Esophagus mucosa (tissue), 1 donor: Measurements from ENCODE around the gene KLHL4. TPM values are rescaled to one million over a fixed set of nuclear protein-coding genes. Genes with fewer than 3 reads are reported as not detected.
"Not testable (repeated sequence)": the region's sequence is repeated elsewhere in the genome, so short reads cannot be mapped to it uniquely, and the experiment has no call there.

Experiments
- ATAC-seq: fragments of 200-7000 bp; cut with Tn5 transposase; one replicate; pipeline ENCODE4 v1.9.1; 2020
- total RNA-seq: library from RNA; stranded (reverse); gene quantifications from one replicate; pipeline ENCODE4 v1.2.4, GENCODE V29; 2023
- donor health status: DM: yes; HTN: yes; CAD: no.

Gene KLHL4
- 0.08 TPM for total RNA-seq

DNA sequence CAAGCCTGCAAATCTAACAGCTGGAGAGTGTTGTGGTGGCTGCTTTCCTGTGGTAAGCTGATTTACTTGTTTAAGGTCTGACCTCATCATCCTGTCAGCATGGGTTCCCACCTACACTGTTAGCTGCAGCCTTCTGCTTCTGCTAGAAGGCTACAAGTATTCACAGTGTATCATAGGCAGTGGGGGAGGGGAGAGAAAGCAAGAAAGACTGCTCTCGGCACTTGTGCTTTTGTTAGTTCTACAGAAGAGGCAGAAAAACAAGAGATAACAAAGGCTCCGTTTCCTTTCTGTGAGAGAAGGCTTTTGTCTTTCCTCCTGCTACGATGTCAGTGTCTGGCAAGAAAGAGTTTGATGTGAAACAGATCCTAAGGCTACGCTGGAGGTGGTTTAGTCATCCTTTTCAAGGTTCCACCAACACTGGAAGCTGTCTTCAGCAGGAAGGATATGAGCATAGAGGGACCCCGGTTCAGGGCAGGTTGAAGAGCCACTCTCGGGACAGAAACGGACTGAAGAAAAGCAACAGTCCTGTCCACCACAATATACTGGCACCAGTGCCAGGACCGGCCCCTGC is at the start of gene KLHL4:
TSS of gene KLHL4 (plus strand) at position 232 of the 571 bp plus-strand sequence. CDS start at position 324, 92 bp downstream.
- no peak for ATAC-seq

GRCh38 chrX:87468941-87469340 is 48.7 kb upstream of the KLHL4 start:
- no peak for ATAC-seq

DNA sequence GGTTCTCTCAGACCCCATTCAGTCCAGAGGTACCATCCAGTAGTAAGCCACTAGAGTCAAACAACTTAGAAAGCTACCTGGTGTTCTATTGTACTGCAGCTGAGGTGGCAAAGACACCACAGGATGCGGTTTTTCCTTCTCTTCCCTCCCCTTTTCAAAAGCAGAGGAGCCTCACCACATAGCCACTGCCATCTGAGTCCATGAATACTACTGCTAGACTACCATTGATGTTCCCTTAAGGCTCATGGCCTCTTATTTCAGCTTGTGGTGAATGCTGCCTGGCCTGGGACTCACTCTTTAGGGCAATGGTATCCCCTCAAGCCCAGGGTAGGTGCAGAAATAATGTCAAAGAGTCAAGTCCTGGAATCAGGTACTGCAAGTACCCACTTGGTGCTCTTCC is 41.8 kb upstream of the KLHL4 start:
- ATAC-seq: no peak

DNA sequence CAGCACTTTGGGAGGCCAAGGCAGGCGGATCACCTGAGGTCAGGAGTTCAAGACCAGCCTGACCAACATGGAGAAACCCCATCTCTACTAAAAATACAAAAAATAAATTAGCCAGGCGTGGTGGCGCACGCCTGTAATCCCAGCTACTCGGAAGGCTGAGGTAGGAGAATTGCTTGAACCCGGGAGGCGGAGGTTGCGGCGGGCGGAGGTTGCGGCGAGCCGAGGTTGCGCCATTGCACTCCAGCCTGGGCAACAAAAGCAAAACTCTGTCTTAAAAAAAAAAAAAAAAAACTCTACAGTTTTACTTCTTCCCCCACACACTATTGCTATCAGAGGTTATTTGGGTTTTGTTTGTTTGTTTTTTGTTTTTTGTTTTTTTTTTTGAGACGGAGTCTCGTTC is 38.9 kb upstream of the KLHL4 start:
- ATAC-seq: not testable (repeated sequence)

DNA sequence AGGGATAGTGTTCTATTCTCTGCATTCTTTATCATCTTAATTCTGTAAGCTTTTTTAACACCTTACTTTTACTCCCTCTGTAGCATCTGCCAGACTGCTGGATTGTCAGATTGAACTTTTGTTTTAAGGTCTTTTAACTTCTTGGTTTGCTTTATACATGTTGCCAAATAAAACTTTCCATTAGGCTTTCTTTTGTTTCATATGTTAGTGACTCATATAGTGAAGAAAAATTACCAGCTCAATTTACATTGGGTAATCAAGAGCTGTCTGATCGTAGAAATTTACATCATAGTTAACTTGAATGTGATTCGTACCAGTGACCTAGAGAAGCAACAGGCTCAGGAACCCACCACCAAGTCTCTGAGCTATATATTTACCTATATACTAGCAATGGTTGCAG is 28.5 kb upstream of the KLHL4 start:
- ATAC-seq: no peak

GRCh38 chrX:87515836-87516235 is 1.8 kb upstream of the KLHL4 start:
- no peak for ATAC-seq

- no peak for ATAC-seq
These were observed 883 bp upstream of the KLHL4 start for GRCh38 chrX:87516717-87517121.

GRCh38 chrX:87518504-87518903 is 902 bp downstream of the KLHL4 start:
- no peak for ATAC-seq

DNA sequence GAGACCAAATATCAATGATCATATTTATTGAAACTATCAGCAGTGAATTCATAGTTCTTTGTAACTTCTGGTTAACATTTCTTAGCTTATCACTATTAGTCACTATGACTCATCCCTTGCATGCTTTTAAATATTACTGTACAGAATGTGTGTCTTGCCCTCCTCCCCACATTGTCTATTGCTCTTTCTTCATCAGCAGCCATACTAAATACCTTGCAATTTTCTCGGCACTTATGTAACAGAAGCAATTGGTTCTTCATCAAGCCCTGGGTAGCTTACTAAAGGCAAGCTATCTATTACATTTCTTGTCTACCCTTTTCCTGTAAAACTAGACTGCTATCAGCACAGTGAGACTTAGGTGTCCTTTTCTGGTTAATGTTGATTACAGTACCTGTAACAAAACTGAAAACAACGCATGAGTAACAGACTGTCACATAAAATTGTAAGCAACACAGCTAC is 8.2 kb downstream of the KLHL4 start:
- ATAC-seq: no peak

- ATAC-seq: no peak
These were observed 8.7 kb downstream of the KLHL4 start for GRCh38 chrX:87526281-87526680.

DNA sequence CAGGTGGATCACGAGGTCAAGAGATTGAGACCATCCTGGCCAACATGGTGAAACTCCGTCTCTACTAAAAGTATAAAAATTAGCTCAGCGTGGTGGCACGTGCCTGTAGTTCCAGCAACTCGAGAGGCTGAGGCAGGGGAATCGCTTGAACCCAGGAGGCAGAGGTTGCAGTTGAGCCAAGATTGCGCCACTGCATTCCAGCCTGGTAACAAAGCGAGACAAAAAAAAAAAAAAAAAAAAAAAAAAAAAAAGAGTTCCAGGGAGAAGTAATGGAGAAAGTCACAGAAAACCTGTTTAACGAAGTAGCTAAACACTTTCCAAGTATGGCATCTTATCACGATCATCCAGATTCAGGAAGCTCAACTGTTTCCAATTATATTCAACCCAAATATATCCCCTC is 10.9 kb downstream of the KLHL4 start:
- ATAC-seq: no peak

DNA sequence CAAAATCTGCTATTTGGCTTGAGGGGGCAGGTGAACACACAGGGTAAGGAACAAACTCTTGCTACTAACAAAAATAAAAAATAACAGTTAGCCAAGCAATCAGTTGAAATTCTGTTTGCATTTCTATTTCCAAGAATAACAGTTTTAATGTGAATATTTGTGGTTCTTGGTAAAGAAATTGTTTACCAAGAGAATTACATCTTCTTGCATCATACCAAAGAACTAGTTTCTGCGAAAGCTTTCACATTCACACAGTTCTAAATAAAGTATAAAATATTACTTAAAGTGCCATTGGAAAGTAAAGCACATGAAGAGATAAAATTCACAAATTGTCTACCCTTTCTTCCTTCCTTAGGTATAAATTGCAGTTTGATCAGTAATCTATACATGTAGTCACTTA is 54.4 kb downstream of the KLHL4 start:
- ATAC-seq: no peak

DNA sequence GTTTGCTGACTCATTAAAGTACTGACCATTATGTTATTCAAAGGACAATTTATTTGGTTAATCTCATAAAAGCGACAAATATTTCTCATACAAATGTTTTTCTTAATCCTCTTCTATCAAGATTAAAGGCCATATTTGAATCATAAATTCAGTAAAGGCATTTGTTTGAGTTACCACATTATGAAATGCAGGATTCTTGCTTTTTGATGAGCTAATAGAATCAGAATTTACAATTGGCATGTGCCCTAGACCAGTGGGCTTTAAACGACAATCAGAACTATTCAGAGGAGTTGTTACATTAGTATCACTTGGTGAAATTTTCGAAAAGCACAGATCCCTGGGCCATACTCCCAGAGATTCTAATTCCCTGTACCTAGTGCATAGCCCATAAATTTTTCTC is 55.3 kb downstream of the KLHL4 start:
- no peak for ATAC-seq

DNA sequence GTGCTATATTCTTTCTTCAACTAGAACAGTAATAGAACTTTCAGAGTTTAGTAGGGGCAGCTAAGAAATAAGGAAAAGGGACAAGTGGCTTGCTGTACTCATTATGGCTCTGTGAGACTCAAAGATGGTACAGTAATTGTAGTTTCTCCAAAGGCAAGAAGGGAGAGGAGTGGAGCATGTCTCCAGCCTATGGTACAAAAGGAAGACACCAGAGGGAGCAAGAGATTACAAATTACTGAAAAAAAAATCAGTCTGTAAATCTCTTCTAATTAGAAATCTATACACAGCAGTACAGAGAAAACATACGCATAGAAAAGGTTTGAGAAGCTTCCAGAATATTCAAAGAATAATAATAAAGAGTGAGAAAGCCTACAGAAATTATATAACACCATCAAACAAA is 61.4 kb downstream of the KLHL4 start:
- no peak for ATAC-seq

- no peak for ATAC-seq
These were observed 63.3 kb downstream of the KLHL4 start for GRCh38 chrX:87580862-87581261.

DNA sequence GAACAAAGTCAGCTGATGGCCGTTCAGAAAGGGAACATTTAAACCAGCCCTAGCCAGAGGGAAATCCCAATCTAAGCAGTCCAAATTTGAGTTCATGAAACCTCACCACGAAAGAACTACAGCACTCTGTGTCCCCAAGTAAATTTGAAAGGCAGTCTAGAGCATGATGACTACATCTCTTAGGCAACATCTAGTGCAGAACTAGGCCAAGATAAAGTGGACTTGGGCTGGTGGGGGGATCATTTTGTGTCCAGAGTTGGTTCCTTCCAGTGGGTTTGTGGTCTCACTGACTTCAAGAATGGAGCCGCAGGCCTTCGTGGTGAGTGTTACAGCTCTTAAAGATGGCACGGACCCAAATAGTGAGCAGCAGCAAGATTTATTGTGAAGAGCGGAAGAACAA is 64.9 kb downstream of the KLHL4 start:
- no peak for ATAC-seq

DNA sequence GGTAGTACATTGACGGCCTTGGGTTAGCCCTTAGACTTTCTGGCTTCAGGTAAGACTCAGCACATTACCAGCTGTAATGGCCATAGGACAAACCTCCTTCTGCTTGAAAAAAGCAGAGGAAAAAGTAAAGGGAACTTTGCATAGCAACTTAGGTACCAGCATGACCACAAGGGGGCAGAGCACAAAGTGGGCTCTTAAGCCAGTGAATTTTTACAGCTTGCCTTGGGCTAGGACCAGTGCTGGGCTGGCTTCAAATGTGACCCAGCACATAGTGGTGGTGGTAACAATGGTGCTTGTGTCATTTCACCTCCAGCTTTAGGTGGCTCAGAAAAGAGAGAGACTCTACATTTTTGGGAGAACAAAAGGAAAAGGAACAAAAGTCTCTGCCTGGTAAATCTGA is 66.1 kb downstream of the KLHL4 start:
- no peak for ATAC-seq

DNA sequence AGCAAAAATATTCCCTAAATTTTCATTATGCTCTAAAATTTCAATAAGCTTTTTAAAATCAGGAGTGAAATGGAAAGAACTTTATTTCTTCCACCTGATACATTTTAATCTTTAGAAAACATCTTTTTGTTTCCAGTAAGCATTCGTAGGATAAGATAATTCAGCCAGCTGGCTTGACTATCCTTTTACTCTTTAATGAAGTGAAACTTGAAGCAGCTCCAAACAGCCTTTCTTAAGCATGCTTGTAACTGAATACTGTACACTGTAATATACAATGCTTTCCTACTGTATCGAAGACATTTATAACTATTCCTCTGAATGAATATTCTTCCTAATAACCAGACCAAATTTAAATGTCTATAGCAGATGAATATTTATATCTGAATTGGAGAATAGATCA is 98.8 kb downstream of the KLHL4 start:
- ATAC-seq: no peak

DNA sequence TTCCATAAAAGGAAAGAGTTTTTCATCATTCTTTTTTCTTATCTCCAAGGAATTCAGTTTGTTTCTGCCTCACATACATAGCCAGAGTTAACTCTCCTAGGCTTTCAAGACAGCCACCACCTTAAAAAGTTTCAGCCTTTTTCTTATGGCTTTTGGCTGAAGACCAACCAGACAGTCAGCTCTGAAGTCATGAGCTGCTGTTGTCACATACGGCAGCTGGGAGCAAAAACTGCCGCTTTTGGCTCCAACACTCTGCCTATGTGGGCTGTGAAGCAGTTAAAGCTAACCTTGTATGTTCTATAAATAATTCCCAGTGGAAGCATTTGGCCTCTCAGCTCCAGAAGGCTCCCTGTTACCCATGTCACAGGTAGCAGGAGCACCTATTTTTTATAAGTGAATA is 104.1 kb downstream of the KLHL4 start:
- no peak for ATAC-seq

- no peak for ATAC-seq
These were observed 109.4 kb downstream of the KLHL4 start for GRCh38 chrX:87626996-87627395.

DNA sequence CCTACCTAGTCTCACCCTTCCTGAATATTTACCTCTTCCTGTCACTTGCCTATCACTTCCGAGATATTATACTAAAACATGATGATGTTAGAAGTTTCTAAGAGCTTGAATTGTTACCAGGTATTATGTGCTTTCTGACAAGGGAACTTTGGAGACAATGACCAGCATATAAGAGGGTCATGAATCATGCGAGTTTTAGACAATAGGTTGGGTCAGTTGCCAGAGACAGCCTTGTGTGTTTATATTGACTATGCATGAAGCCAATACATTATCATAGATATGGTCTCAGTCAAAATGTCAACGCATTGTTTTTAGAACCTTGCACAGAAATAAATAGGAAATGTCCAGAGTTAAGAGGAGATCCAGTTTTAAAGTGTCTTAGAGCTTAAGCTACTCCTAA is 116.8 kb downstream of the KLHL4 start:
- no peak for ATAC-seq

GRCh38 chrX:87636533-87636932 is 118.9 kb downstream of the KLHL4 start:
- ATAC-seq: no peak

- ATAC-seq: not testable (repeated sequence)
These were observed 123.8 kb downstream of the KLHL4 start for GRCh38 chrX:87641439-87641838.

DNA sequence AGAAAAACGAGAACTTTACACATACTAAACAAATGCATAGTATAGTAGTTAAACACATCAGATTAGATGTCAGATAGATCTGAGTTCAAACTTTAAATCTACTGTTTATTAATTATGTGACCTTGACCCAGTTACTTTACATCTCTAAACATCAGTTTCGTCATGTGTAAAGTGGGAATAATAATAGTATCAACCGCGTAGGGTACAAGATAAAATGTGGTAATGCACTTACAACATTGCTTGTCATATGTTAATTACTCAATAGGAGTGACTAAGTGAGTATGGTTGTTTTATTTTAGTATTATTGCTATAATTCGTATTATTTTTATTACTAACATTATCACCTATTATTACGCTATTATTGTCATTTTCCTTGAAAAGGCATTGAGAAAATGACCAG is 144.2 kb downstream of the KLHL4 start:
- no peak for ATAC-seq

- ATAC-seq: no peak
These were observed 145.8 kb downstream of the KLHL4 start for GRCh38 chrX:87663421-87663820.
